SH-SY5Y (cell line): Measurements from ENCODE around the gene FMN2.

Experiments used
- GATA2 ChIP-seq: IDR thresholded peaks from 2 replicates; pipeline ENCODE4 v1.6.1; 2011; ENCODE audit warnings: mild to moderate bottlenecking, low read depth, low read length
- GATA3 ChIP-seq: IDR thresholded peaks from 2 replicates; pipeline ENCODE4 v1.6.1; 2011; ENCODE audit warnings: low read depth, mild to moderate bottlenecking, low read length, moderate library complexity

GRCh38 chr1:240090957-240091600 lies 604 bp upstream of the FMN2 start:
- TF ChIP-seq GATA2, result no peak
- TF ChIP-seq GATA3, result no peak
